Colonic mucosa (tissue), 4 donors: ENCODE results near the gene ATP13A3. TPM values are rescaled to one million over a fixed set of nuclear protein-coding genes. Genes with fewer than 3 reads are reported as not detected.
A peak's percentile ranks its signal among the peaks of the same experiment; 100 is the strongest.

Source experiments
- DNase-seq: peaks from one replicate; pipeline ENCODE4 v3.0.0-alpha.2; 2020
- H3K27ac ChIP-seq: fragments of 200-600 bp; one replicate; pipeline ENCODE4 v1.8.0; 2021
- H3K27me3 ChIP-seq: fragments of 200-600 bp; one replicate; pipeline ENCODE4 v1.8.0; 2021
- H3K36me3 ChIP-seq: fragments of 200-600 bp; one replicate; pipeline ENCODE4 v1.8.0; 2021
- H3K4me1 ChIP-seq: fragments of 200-600 bp; one replicate; pipeline ENCODE4 v1.8.0; 2021; ENCODE audit warnings: mild to moderate bottlenecking
- H3K4me3 ChIP-seq: fragments of 200-600 bp; one replicate; pipeline ENCODE4 v1.8.0; 2021
- H3K9ac ChIP-seq, 2 donors: one replicate each; pipeline ENCODE4 v1.7.0; 2013; ENCODE audit warnings: control low read depth in 2 of 2, low read depth in 2 of 2, low read length in 2 of 2
- H3K9me3 ChIP-seq: fragments of 200-600 bp; one replicate; pipeline ENCODE4 v1.8.0; 2021
- intact Hi-C: fragments of 100-400 bp; cut with DNase I; formaldehyde crosslinking; loops from one replicate; pipeline ENCODE4 v1.14.1; 2022
- total RNA-seq, 2 donors: library from RNA; stranded (reverse); fragmentation: NEBNext Ultra II Directional in 1 of 2; extraction: Animal tissue kit (Norgen Biotek cat#: 25700) in 1 of 2; gene quantifications; one replicate each; pipeline ENCODE4 v1.2.1, GENCODE V29; 2021
- TF ChIP-seq, protein P1 (sequence below): fragments of 200-600 bp; IDR thresholded peaks from one replicate; pipeline ENCODE4 v1.8.0; 2022; ENCODE audit warnings: antibody characterized with exemption, mild to moderate bottlenecking
- donor health status: healthy.
- donor health status: DM: no; HTN: no; CAD: no.
- donor health status: DM: no; HTN: no; CAD: no.

Gene ATP13A3
- total RNA-seq, 2 donors from 2014 or later: 86.0 to 89.8 TPM

DNA sequence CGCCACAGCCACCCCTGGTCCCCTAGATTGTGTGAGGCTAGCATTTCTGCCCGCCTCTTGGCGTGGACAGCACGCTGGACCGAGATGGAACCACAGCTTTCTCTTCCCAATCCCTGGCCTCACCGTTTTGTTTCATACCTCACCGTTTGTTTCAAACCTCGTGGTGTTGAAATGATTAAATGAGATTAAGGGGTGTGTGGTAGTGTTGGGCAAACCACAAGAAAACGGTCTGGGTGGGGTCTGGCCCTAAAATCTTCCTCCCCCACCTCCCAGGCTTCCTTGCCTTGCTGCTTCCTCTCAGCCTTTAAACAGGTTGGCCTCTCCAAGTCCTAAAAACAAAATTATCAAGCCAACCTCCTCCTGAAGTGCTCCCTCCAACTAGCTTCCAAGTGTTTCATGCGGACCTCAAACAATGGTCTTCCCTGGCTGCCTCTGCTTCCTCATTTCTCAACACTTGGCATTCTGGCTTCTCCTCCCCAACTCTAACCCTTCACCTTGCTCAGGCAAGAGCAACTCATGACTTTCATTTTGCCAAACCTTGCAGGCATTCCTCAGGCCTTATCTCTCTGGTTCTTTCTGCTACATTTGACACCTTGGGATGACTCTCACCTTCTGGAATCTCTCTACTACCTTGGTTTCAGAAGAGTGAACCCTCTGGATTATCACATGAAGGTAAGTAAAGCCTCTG lies 1.4 kb upstream of the ATP13A3 start:
- TF ChIP-seq, protein P1, sequence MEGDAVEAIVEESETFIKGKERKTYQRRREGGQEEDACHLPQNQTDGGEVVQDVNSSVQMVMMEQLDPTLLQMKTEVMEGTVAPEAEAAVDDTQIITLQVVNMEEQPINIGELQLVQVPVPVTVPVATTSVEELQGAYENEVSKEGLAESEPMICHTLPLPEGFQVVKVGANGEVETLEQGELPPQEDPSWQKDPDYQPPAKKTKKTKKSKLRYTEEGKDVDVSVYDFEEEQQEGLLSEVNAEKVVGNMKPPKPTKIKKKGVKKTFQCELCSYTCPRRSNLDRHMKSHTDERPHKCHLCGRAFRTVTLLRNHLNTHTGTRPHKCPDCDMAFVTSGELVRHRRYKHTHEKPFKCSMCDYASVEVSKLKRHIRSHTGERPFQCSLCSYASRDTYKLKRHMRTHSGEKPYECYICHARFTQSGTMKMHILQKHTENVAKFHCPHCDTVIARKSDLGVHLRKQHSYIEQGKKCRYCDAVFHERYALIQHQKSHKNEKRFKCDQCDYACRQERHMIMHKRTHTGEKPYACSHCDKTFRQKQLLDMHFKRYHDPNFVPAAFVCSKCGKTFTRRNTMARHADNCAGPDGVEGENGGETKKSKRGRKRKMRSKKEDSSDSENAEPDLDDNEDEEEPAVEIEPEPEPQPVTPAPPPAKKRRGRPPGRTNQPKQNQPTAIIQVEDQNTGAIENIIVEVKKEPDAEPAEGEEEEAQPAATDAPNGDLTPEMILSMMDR: no peak
- H3K9ac ChIP-seq: peak overlapping the region; percentile 74 to 88
- intact Hi-C loops: loop anchor here (5.0 kb wide), 1 partner anchor 84 kb away; no protein-coding TSS in a partner anchor

DNA sequence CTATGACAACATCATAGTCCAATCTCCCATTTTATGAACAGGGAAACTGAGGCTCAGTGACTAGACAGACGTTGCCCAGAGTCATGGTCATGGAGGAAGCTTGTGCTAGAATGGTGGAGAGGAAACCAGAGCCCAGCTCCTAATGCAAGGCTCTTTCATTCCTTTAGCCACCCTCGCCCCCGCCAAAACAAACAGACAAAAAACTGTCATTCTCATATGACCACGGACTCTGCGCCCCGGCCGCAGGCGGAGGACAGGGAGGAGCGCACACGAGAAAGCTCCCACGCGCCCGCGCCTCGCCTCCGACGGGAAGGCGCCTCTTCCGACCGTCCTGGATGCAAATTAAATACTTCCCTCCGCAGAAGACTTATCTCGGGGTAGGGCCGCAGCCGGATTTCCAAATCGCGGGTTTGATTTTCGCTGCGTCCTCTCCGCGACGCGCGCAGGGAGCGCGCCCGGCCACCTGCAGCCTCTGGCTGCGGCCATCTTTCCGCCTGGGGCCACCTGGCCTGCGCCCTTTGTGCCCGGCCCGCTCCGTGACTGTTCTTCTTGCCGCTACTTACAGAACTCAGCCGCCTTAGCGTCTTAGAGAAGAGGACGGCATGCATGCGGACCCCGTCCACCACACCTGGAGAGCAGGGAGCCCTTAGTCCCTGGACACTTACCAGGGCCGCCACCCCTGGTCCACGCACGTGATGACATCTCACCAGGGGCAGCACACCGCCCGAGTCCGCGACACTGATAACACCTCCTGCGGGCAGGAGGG lies 670 bp upstream of the ATP13A3 start:
- H3K9ac ChIP-seq: peak overlapping the region; percentile 74 to 88
- no peaks in the 10 kb centered on the region for H3K9me3 ChIP-seq
- TF ChIP-seq, protein P1: no peak
- H3K4me1 ChIP-seq: peaks cover 3% of the 10 kb centered on the region
- H3K36me3 ChIP-seq: no peaks in the 10 kb centered on the region
- peak overlapping the region; percentile 69 for H3K27ac ChIP-seq
- no peaks in the 10 kb centered on the region for H3K27me3 ChIP-seq
- H3K4me3 ChIP-seq: peak overlapping the region; percentile 59
- intact Hi-C loops: loop anchor here (5.0 kb wide), 1 partner anchor 85 kb away; no protein-coding TSS in a partner anchor
- peak; percentile 60 for DNase-seq

More for the DNA sequence above, 1.4 kb upstream of the ATP13A3 start:
- H3K36me3 ChIP-seq: no peaks in the 10 kb centered on the region
- H3K27me3 ChIP-seq: no peaks in the 10 kb centered on the region
- peaks cover 3% of the 10 kb centered on the region for H3K4me1 ChIP-seq
- no peak overlapping the region for H3K4me3 ChIP-seq
- DNase-seq: peak; percentile 27
- H3K9me3 ChIP-seq: no peaks in the 10 kb centered on the region
- no peak overlapping the region for H3K27ac ChIP-seq

DNA sequence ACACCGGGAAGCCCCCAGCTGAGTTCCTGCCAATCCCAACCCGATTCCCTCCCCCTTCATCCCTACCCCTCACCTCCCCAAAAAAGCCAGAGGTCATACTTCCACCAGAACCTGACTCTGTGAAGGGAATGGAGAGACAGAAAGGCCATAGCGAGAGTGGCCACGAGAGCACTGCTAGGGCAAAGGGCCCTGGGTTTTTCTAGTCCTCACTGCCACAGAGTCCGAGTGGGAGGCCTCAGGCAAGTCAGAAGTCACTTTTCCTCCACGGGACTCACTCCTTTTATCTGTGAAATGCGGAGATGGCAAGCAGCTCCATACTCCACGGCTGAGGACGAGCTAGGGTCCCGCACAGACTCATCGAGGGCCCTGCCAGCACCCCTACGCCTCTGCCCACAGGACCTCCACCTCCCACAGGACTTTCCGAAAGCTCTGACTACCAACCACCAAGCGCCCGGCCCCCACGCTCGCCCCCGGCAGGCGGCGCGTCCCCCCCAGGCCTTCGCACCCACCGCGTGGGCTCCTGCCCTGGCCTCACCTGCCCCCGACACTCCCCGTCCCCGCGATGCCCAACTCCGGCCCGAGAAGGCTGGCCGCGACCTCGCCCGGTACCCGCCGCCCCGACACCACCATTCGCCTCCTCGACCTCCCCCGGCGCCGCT lies 792 bp downstream of the ATP13A3 start:
- Histone ChIP-seq H3K9me3 (no peaks in the 10 kb centered on the region), H3K27me3 (no peaks in the 10 kb centered on the region), H3K9ac (peak overlapping the region; percentile 94 to 99), H3K36me3 (no peaks in the 10 kb centered on the region), H3K27ac (peak overlapping the region; percentile 65), H3K4me3 (peak overlapping the region; percentile 69), H3K4me1 (peaks cover 8% of the 10 kb centered on the region)
- intact Hi-C loops: loop anchor here (5.0 kb wide), 1 partner anchor 86 kb away; no protein-coding TSS in a partner anchor
- peak; percentile 45 for DNase-seq
- TF ChIP-seq, protein P1: no peak

DNA sequence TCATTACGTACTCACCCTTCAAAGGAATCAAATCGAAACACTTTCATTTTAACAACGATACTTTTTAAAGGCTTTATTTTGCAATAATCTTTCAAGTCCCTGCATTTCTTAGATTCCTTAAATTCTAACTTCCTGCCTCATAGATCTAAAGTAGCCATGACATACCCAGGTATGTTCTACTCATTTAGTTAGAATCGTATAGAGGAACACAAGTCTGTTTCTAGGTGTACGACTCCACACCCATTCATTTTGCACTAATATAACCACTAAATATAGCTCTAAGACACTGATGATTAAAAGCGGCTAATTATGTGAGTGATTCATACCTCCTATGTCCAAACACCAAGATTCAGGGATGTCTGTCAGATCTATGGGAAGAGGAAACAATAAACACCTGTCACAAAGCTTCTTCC lies 1.3 kb downstream of the ATP13A3 start:
- peak overlapping the region; percentile 94 to 99 for H3K9ac ChIP-seq
- peak overlapping the region; percentile 65 for H3K27ac ChIP-seq
- no peaks in the 10 kb centered on the region for H3K9me3 ChIP-seq
- peaks cover 8% of the 10 kb centered on the region for H3K4me1 ChIP-seq
- no peaks in the 10 kb centered on the region for H3K27me3 ChIP-seq
- no peaks in the 10 kb centered on the region for H3K36me3 ChIP-seq
- intact Hi-C loops: loop anchor here (5.0 kb wide), 1 partner anchor 87 kb away; no protein-coding TSS in a partner anchor
- H3K4me3 ChIP-seq: peak overlapping the region; percentile 69
- TF ChIP-seq, protein P1: no peak
- DNase-seq: no peak

DNA sequence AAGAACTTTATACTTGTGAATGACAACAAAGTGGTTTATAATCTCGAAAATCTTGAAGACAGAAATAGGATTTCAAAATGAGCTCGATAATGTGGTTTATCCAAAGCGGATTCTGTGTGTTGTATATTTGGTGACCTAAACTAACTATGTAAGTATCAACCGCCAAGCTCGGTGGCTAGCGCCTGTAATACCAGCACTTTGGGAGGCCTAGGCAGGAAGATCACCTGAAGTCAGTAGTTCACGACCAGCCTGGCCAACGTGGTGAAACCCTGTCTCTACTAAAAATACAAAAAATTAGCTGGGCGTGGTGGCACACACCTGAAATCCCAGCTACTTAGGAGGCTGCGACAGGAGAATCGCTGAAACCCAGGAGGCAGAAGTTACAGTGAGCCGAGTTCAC lies 2.2 kb downstream of the ATP13A3 start:
- no peak overlapping the region for H3K27ac ChIP-seq
- intact Hi-C loops: loop anchor here (5.0 kb wide), 2 partner anchors 88 to 98 kb away; no protein-coding TSS in a partner anchor
- DNase-seq: no peak
- H3K9me3 ChIP-seq: no peaks in the 10 kb centered on the region
- H3K36me3 ChIP-seq: no peaks in the 10 kb centered on the region
- TF ChIP-seq, protein P1: no peak
- no peaks in the 10 kb centered on the region for H3K27me3 ChIP-seq
- peaks cover 8% of the 10 kb centered on the region for H3K4me1 ChIP-seq
- H3K9ac ChIP-seq: peak overlapping the region in 1 of 2 donors; percentile 3
- H3K4me3 ChIP-seq: no peak overlapping the region
